OCI-LY3 (cell line): ENCODE results near the gene SH2D3C.

ENCODE experiments used
- CTCF ChIP-seq: fragments of 200-600, 300-600 bp; sonication (generic); IDR thresholded peaks from 2 replicates; pipeline ENCODE4 v1.5.1; 2014; ENCODE audit warnings: antibody characterized with exemption, low read length, low read depth
- EZH2phosphoT487 ChIP-seq: fragments of 200-600 bp; shearing (Covaris generic); IDR thresholded peaks from 2 replicates; pipeline ENCODE4 v1.6.1; 2018; ENCODE audit warnings: antibody characterized with exemption, mixed run types, low read depth

- TF ChIP-seq CTCF = no peak
- no peak for TF ChIP-seq EZH2phosphoT487
Measured at GRCh38 chr9:127693697-127694096, 84.8 kb downstream of the SH2D3C start.
